Sigmoid colon (tissue), 4 donors: ENCODE data around the gene LATS1.

Experiments
- CTCF ChIP-seq, 4 experiments: fragments of 450-650 bp in 3 of 4; fragments of 200-600 bp in 1 of 4; IDR thresholded peaks; one replicate each; pipeline ENCODE4 v1.5.1; 2016 to 2019; ENCODE audit warnings: antibody characterized with exemption in 4 of 4, mild to moderate bottlenecking in 3 of 4, moderate library complexity in 2 of 4
- POLR2A ChIP-seq, 2 donors: fragments of 450-650 bp; IDR thresholded peaks; one replicate each; pipeline ENCODE4 v1.6.1; 2016; ENCODE audit warnings: antibody characterized with exemption in 2 of 2, mild to moderate bottlenecking in 2 of 2, moderate library complexity in 2 of 2
- POLR2AphosphoS5 ChIP-seq, 4 donors: sonication (generic); formaldehyde crosslinking; IDR thresholded peaks; one replicate each; pipeline ENCODE4 v1.6.1; 2017; ENCODE audit warnings: antibody characterized with exemption in 4 of 4

GRCh38 chr6:149746147-149746946, 28.4 kb upstream of the LATS1 start, which contains the start of gene NUP43:
- peak in 1 of 2 donors; percentile 9 for TF ChIP-seq POLR2A (IDR thresholded peaks at IDR 0.05)
- TF ChIP-seq CTCF (IDR thresholded peaks at IDR 0.05): peak; percentile 46 to 85 (median 68)
- TF ChIP-seq POLR2AphosphoS5 (IDR thresholded peaks at IDR 0.05): peak; percentile 41 to 82 (median 72)
